Measurements from ENCODE around the gene TRIM23. TPM values are rescaled to one million over a fixed set of nuclear protein-coding genes. Genes with fewer than 3 reads are reported as not detected.

Gene TRIM23
- 35.1 and 45.1 TPM in 2 replicates for total RNA-seq

GRCh38 chr5:65624025-65624570 lies at the start of gene TRIM23:
Gene TRIM23 (minus strand): TSS chr5:65624333. CDS start chr5:65624274, 59 bp downstream.

GRCh38 chr5:65624571-65625555 lies 730 bp upstream of the TRIM23 start, which contains the start of the genes SHLD3 and TRAPPC13:
Gene SHLD3 (plus strand): TSS chr5:65625027. CDS start chr5:65629588, 4,561 bp downstream.
Gene TRAPPC13 (plus strand): TSS chr5:65625027. CDS start chr5:65625061, 34 bp downstream.

GRCh38 chr5:65562731-65563701 lies 61.1 kb downstream of the TRIM23 start, which contains the start of the genes CENPK and PPWD1:
Gene CENPK (minus strand): TSS chr5:65563168. CDS start chr5:65554907, 8,261 bp downstream.
Gene PPWD1 (plus strand): TSS chr5:65563296. CDS start chr5:65563311, 15 bp downstream.

Other genes starting within 250 kb of the TRIM23 start
- 205 and 208 TPM in 2 replicates for gene ADAMTS6, start 142.4 kb downstream of the TRIM23 start, total RNA-seq
- 9.0 and 25.7 TPM in 2 replicates for gene CENPK, start 61.2 kb downstream of the TRIM23 start, total RNA-seq
- gene PPWD1, start 61.0 kb downstream of the TRIM23 start, total RNA-seq: 29.7 and 74.7 TPM in 2 replicates
- gene SHLD3, start 694 bp upstream of the TRIM23 start, total RNA-seq: 2.3 and 3.6 TPM in 2 replicates
- gene TRAPPC13, start 694 bp upstream of the TRIM23 start, total RNA-seq: 28.2 and 35.0 TPM in 2 replicates
- gene SGTB, start 97.8 kb upstream of the TRIM23 start, total RNA-seq: 20.6 and 33.0 TPM in 2 replicates
- 34.1 and 47.9 TPM in 2 replicates for gene NLN, start 97.9 kb upstream of the TRIM23 start, total RNA-seq